EH (cell line): ENCODE data around the gene PCDHB11.
"Not testable (repeated sequence)": the region's sequence is repeated elsewhere in the genome, so short reads cannot be mapped to it uniquely, and the experiment has no call there.

ENCODE experiments used
- DNase-seq: peaks from one replicate; pipeline ENCODE4 v3.0.0-alpha.2; 2015; ENCODE audit warnings: low read depth

Gene PCDHB11

GRCh38 chr5:141241496-141241895 is 42.1 kb downstream of the PCDHB11 start:
- no peak for DNase-seq

GRCh38 chr5:141245250-141245717 is 45.9 kb downstream of the PCDHB11 start, which contains the start of gene PCDHB15:
Gene PCDHB15 (plus strand): TSS chr5:141245395. CDS start chr5:141245579, 184 bp downstream.
- peak; percentile 15 for DNase-seq

- DNase-seq, result not testable (repeated sequence)
Observed at GRCh38 chr5:141246971-141247370, 47.5 kb downstream of the PCDHB11 start.

GRCh38 chr5:141247434-141247833 is 48.0 kb downstream of the PCDHB11 start:
- DNase-seq, result not testable (repeated sequence)

- no peak for DNase-seq
Observed at GRCh38 chr5:141250576-141250975, 51.1 kb downstream of the PCDHB11 start.
